ENCODE measurements around the gene OSBP2. TPM values are rescaled to one million over a fixed set of nuclear protein-coding genes. Genes with fewer than 3 reads are reported as not detected.

OSBP2 gene
- total RNA-seq, 4 donors from 2014 or later = 3.7 to 8.7 (median 4.7) TPM

DNA sequence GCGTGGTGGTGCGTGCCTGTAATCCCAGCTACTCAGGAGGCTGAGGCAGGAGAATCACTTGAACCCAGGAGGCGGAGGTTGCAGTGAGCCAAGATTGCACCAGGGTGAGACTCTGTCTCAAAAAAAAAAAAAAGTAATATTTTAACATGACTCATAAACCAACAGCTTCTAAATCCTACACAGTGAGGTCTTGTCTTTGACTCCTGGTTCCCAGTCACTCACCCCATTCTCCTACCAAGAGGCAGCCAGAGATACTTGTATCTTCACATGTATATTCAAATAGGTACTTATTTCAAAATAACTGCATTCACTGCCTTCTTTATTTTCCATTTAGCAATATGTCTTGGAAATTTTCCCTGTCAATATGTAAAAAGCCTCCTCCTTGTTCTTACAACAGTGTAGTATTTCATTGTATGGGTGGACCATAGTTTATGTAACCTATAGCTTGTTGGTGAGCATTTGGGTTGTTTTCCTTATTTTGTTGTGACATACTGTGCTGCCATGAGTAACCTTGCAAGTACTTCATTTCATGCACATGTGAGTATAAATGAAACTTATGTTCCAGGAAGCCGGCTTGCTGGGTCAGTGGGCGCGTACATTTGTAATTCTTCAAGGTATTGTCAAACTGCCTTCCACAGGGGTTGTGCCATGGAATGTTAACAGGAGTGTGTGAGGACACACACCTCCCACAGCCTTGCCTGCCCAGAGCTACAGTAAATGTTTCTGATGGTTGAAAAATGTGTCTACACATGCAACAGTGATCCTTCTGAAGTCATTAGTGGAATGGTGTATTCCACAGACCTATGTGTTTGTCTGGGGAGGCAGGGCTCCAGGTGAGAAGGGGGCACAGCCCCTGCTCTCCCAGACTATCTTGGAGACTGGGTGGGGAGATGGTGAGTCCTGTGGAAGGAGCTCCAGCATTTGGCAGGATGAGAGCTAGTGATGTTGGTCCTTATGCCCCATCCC is 47.9 kb downstream of the OSBP2 start:
- no peaks in the 10 kb centered on the region for H3K9me3 ChIP-seq
- TF ChIP-seq, protein P1, sequence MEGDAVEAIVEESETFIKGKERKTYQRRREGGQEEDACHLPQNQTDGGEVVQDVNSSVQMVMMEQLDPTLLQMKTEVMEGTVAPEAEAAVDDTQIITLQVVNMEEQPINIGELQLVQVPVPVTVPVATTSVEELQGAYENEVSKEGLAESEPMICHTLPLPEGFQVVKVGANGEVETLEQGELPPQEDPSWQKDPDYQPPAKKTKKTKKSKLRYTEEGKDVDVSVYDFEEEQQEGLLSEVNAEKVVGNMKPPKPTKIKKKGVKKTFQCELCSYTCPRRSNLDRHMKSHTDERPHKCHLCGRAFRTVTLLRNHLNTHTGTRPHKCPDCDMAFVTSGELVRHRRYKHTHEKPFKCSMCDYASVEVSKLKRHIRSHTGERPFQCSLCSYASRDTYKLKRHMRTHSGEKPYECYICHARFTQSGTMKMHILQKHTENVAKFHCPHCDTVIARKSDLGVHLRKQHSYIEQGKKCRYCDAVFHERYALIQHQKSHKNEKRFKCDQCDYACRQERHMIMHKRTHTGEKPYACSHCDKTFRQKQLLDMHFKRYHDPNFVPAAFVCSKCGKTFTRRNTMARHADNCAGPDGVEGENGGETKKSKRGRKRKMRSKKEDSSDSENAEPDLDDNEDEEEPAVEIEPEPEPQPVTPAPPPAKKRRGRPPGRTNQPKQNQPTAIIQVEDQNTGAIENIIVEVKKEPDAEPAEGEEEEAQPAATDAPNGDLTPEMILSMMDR (IDR thresholded peaks at IDR 0.05) = no peak
- TF ChIP-seq POLR2A (IDR thresholded peaks at IDR 0.05) = no peak
- H3K27me3 ChIP-seq = no peaks in the 10 kb centered on the region
- no peaks in the 10 kb centered on the region for H3K36me3 ChIP-seq
- H3K27ac ChIP-seq = no peak overlapping the region
- DNase-seq = no peak
- H3K4me1 ChIP-seq = no peaks in the 10 kb centered on the region
- H3K4me3 ChIP-seq = no peak overlapping the region

DNA sequence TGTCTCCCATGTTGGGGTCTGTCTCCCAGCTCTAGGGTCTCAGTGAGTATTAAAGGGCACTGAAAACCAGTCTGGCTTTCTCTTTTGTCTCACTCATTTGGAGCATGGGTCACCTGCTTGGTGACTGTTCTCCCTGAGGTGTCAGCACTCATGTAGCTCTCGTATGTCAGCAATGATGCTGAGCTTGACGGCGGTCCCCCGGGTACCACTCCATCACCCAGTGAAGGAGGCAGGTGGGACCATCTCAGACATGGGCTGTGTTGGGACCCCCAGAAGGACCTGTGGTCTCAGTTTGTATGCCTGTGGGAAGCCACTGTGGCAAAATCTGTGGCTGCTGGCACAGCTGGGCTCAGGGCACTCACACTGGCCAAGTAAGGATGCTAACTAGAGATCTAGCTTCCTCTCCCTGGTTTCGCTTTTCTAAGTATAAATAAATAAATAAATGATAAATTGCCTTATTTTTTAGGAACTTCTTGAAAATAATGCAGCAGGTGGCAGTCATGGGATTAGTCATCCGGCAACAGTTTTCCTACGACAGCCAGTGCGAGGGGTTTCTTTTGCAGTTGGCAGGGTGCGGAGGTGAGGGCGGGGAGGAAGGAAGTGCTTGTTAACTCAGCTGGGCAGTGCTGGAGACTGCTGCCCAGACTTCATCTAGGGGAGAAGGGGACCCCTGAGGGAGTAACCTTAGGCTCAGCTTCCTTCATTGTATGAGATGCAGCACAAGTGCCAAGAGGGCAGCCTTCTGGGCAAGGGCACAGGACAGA is 48.8 kb downstream of the OSBP2 start:
- H3K36me3 ChIP-seq = no peaks in the 10 kb centered on the region
- no peaks in the 10 kb centered on the region for H3K4me1 ChIP-seq
- H3K27me3 ChIP-seq = no peaks in the 10 kb centered on the region
- no peaks in the 10 kb centered on the region for H3K9me3 ChIP-seq
- TF ChIP-seq POLR2A (IDR thresholded peaks at IDR 0.05) = no peak
- TF ChIP-seq, protein P1 (IDR thresholded peaks at IDR 0.05) = no peak
- no peak overlapping the region for H3K27ac ChIP-seq
- DNase-seq = no peak
- no peak overlapping the region for H3K4me3 ChIP-seq

DNA sequence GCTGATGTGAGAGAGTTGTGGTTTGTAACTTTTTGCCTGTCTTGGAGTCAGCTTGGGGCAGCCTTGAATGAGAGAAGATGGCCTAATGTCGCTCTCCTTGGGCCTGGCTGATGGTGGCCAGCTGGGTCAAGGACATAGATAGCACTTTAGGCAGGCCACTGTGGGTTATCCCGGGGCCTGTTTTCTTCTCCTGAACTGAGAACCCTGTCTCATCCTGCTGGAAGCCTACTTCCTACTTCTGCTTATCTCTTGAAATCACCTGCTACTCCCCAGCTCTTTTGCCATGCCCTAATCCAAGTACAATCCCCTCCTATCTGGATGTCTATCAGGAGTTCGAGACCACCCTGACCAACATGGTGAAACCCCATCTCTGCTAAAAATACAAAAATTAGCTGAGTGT is 49.5 kb downstream of the OSBP2 start:
- Histone ChIP-seq H3K36me3 (no peaks in the 10 kb centered on the region), H3K9me3 (no peaks in the 10 kb centered on the region), H3K27me3 (no peaks in the 10 kb centered on the region), H3K4me3 (no peak overlapping the region), H3K4me1 (no peaks in the 10 kb centered on the region), H3K27ac (no peak overlapping the region)
- no peak for TF ChIP-seq POLR2A (IDR thresholded peaks at IDR 0.05)
- TF ChIP-seq, protein P1 (IDR thresholded peaks at IDR 0.05) = no peak
- no peak for DNase-seq

DNA sequence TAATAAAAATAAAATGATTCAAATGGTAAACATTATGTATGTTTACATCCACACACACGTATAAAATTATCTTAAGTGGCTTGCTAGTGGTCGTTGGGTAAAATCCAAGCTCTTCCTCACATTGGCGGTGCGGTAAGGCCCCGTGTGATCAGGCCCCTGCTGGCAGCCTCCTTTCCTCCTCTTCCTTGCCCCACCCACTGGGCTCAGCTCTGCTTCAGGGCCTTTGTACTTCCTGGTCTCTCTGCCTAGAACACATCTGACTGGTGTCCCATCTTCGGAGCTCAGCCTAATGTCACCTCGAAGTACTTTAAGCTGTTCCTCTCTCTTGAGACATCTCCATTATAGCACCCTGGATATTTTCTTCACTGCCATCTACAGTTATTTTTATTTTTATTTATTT is 52.8 kb downstream of the OSBP2 start:
- H3K27ac ChIP-seq = no peak overlapping the region
- H3K4me1 ChIP-seq = no peaks in the 10 kb centered on the region
- no peaks in the 10 kb centered on the region for H3K36me3 ChIP-seq
- no peaks in the 10 kb centered on the region for H3K9me3 ChIP-seq
- no peak overlapping the region for H3K4me3 ChIP-seq
- H3K27me3 ChIP-seq = no peaks in the 10 kb centered on the region
- DNase-seq = peak in 2 of 3 donors; percentile 57 to 64
- TF ChIP-seq, protein P1 (IDR thresholded peaks at IDR 0.05) = peak in 1 of 6 experiments; percentile 25
- TF ChIP-seq POLR2A (IDR thresholded peaks at IDR 0.05) = no peak

DNA sequence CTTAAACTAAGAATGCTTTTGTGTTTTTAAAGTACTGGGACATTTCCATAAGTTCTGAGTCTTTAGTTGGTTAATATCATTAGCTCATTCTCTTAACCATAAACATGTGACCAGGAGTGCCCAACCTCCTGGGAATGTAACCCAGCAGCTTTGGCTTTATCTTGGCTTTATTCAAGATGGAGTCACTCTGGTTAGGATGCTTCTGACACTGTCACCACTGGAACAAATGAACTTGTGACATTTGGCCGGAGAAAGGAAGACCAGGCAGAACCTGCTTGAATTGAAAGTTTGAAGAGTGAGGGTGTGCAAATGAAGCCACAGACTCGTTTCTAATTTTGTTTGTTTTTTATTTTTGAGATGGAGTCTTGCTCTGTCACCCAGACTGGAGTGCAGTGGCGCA is 54.6 kb downstream of the OSBP2 start:
- no peak for TF ChIP-seq POLR2A (IDR thresholded peaks at IDR 0.05)
- TF ChIP-seq, protein P1 (IDR thresholded peaks at IDR 0.05) = no peak
- Histone ChIP-seq H3K36me3 (no peaks in the 10 kb centered on the region), H3K9me3 (no peaks in the 10 kb centered on the region), H3K27ac (no peak overlapping the region), H3K27me3 (no peaks in the 10 kb centered on the region), H3K4me3 (no peak overlapping the region), H3K4me1 (no peaks in the 10 kb centered on the region)
- DNase-seq = no peak
